SH-SY5Y (cell line): ENCODE data around the gene AGTPBP1.

Experiments used
- GATA2 ChIP-seq: IDR thresholded peaks from 2 replicates; pipeline ENCODE4 v1.6.1; 2011; ENCODE audit warnings: mild to moderate bottlenecking, low read depth, low read length
- GATA3 ChIP-seq: IDR thresholded peaks from 2 replicates; pipeline ENCODE4 v1.6.1; 2011; ENCODE audit warnings: low read depth, mild to moderate bottlenecking, low read length, moderate library complexity

DNA sequence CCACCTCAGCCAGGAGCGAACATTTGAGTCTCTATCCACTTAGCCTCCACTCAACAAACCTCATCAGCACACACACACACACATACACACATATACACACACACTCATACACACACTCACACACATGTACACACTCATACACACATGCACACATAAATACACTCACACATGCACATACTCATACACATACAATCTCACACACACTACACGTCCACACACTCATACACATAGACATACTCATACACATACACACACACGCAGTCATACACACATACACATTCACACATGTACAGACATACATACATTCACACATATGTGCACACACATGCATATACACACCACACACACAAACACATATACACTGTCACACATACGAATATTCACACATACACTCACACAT, 208.2 kb downstream of the AGTPBP1 start:
- TF ChIP-seq GATA2 (no peak), GATA3 (no peak)
